Adrenal gland (tissue), 5 donors: ENCODE measurements around the gene AK3.

Experiments
- POLR2A ChIP-seq, 2 donors: fragments of 450-650 bp; IDR thresholded peaks; one replicate each; pipeline ENCODE4 v1.6.1; 2017; ENCODE audit warnings: antibody characterized with exemption in 2 of 2, mild to moderate bottlenecking in 2 of 2, moderate library complexity in 1 of 2
- TF ChIP-seq, protein P1 (sequence below), 6 experiments: fragments of 450-650 bp in 4 of 6; fragments of 200-600 bp in 2 of 6; sonication (generic) in 1 of 6; IDR thresholded peaks; 1 replicate in 5 of 6; 2 replicates in 1 of 6; pipeline versions ENCODE4 v1.5.1 to v1.8.0; 2016 to 2021; ENCODE audit warnings: antibody characterized with exemption in 6 of 6, mild to moderate bottlenecking in 2 of 6, moderate library complexity in 1 of 6
- donor health status: DM: no; HTN: no; CAD: no.

DNA sequence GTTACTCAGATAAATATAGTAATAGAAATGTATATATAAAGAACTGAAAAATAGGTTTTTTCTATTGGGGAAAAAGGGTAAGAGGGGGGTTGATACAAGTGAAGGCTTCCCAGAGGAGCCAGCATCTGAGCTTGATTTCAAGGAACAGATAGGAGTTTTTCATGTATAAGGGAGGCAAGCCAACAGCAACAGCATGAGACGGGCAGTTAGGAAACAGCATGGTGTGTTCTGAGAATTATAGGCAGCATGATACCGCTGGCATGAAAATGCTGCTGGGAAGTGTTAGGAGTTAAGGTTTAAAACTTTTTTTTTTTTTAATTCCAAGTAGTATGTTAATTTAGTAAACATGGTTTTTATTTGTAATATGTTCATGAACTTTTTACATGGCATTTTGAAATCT, 52.0 kb downstream of the AK3 start:
- TF ChIP-seq, protein P1, sequence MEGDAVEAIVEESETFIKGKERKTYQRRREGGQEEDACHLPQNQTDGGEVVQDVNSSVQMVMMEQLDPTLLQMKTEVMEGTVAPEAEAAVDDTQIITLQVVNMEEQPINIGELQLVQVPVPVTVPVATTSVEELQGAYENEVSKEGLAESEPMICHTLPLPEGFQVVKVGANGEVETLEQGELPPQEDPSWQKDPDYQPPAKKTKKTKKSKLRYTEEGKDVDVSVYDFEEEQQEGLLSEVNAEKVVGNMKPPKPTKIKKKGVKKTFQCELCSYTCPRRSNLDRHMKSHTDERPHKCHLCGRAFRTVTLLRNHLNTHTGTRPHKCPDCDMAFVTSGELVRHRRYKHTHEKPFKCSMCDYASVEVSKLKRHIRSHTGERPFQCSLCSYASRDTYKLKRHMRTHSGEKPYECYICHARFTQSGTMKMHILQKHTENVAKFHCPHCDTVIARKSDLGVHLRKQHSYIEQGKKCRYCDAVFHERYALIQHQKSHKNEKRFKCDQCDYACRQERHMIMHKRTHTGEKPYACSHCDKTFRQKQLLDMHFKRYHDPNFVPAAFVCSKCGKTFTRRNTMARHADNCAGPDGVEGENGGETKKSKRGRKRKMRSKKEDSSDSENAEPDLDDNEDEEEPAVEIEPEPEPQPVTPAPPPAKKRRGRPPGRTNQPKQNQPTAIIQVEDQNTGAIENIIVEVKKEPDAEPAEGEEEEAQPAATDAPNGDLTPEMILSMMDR (IDR thresholded peaks at IDR 0.05) = no peak
- no peak for TF ChIP-seq POLR2A (IDR thresholded peaks at IDR 0.05)
